GM21390 (cell line): Measurements from ENCODE around the gene ACE.

Experiments used
- ATAC-seq: cut with Tn5 transposase; IDR thresholded peaks from one replicate; pipeline ENCODE4 v1.9.1; 2021; ENCODE audit not compliant: unreplicated experiment

ACE gene

GRCh38 chr17:63490858-63491400 is 14.1 kb downstream of the ACE start:
- no peak for ATAC-seq

- ATAC-seq, result no peak
Measured at GRCh38 chr17:63491413-63491812, 14.6 kb downstream of the ACE start.

GRCh38 chr17:63491977-63492618 is 15.2 kb downstream of the ACE start:
- ATAC-seq, result no peak

GRCh38 chr17:63492940-63493339 is 16.1 kb downstream of the ACE start:
- ATAC-seq, result no peak

- no peak for ATAC-seq
Measured at GRCh38 chr17:63493411-63493810, 16.6 kb downstream of the ACE start.

- ATAC-seq, result no peak
Measured at GRCh38 chr17:63494300-63494928, 17.6 kb downstream of the ACE start.

- ATAC-seq, result no peak
Measured at GRCh38 chr17:63495491-63495890, 18.6 kb downstream of the ACE start.

- no peak for ATAC-seq
Measured at GRCh38 chr17:63496177-63496576, 19.3 kb downstream of the ACE start.

GRCh38 chr17:63496663-63497400 is 20.0 kb downstream of the ACE start:
- ATAC-seq, result no peak

- no peak for ATAC-seq
Measured at GRCh38 chr17:63497708-63498483, 21.0 kb downstream of the ACE start.

- ATAC-seq, result no peak
Measured at GRCh38 chr17:63498626-63499195, 21.9 kb downstream of the ACE start.

GRCh38 chr17:63500543-63501390 is 23.9 kb downstream of the ACE start:
- ATAC-seq, result no peak

GRCh38 chr17:63503341-63503705 is 26.5 kb downstream of the ACE start:
- no peak for ATAC-seq

- ATAC-seq, result no peak
Measured at GRCh38 chr17:63504261-63504660, 27.4 kb downstream of the ACE start.

GRCh38 chr17:63505341-63505740 is 28.5 kb downstream of the ACE start:
- no peak for ATAC-seq

GRCh38 chr17:63506627-63507026 is 29.8 kb downstream of the ACE start:
- no peak for ATAC-seq

- ATAC-seq, result no peak
Measured at GRCh38 chr17:63511331-63511730, 34.5 kb downstream of the ACE start.

GRCh38 chr17:63512388-63512787 is 35.5 kb downstream of the ACE start:
- ATAC-seq, result no peak

- no peak for ATAC-seq
Measured at GRCh38 chr17:63512896-63513644, 36.2 kb downstream of the ACE start.
